Skin of body (tissue), 2 donors: ENCODE data around the gene REXO5. TPM values are rescaled to one million over a fixed set of nuclear protein-coding genes. Genes with fewer than 3 reads are reported as not detected.
"Not testable (repeated sequence)": the region's sequence is repeated elsewhere in the genome, so short reads cannot be mapped to it uniquely, and the experiment has no call there.

Source experiments
- DNase-seq: peaks from one replicate; lab custom pipeline; 2025; lab: John Stamatoyannopoulos, UW
- total RNA-seq: library from RNA; depleted of rRNA; stranded (reverse); fragments of >200 nt; gene quantifications from one replicate; pipeline ENCODE4 v1.2.3, GENCODE V29; 2014

REXO5 gene, protein sequence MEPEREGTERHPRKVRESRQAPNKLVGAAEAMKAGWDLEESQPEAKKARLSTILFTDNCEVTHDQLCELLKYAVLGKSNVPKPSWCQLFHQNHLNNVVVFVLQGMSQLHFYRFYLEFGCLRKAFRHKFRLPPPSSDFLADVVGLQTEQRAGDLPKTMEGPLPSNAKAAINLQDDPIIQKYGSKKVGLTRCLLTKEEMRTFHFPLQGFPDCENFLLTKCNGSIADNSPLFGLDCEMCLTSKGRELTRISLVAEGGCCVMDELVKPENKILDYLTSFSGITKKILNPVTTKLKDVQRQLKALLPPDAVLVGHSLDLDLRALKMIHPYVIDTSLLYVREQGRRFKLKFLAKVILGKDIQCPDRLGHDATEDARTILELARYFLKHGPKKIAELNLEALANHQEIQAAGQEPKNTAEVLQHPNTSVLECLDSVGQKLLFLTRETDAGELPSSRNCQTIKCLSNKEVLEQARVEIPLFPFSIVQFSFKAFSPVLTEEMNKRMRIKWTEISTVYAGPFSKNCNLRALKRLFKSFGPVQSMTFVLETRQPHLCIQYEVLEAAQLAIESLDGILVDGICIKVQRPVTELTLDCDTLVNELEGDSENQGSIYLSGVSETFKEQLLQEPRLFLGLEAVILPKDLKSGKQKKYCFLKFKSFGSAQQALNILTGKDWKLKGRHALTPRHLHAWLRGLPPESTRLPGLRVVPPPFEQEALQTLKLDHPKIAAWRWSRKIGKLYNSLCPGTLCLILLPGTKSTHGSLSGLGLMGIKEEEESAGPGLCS
- total RNA-seq: 5.3 TPM

DNA sequence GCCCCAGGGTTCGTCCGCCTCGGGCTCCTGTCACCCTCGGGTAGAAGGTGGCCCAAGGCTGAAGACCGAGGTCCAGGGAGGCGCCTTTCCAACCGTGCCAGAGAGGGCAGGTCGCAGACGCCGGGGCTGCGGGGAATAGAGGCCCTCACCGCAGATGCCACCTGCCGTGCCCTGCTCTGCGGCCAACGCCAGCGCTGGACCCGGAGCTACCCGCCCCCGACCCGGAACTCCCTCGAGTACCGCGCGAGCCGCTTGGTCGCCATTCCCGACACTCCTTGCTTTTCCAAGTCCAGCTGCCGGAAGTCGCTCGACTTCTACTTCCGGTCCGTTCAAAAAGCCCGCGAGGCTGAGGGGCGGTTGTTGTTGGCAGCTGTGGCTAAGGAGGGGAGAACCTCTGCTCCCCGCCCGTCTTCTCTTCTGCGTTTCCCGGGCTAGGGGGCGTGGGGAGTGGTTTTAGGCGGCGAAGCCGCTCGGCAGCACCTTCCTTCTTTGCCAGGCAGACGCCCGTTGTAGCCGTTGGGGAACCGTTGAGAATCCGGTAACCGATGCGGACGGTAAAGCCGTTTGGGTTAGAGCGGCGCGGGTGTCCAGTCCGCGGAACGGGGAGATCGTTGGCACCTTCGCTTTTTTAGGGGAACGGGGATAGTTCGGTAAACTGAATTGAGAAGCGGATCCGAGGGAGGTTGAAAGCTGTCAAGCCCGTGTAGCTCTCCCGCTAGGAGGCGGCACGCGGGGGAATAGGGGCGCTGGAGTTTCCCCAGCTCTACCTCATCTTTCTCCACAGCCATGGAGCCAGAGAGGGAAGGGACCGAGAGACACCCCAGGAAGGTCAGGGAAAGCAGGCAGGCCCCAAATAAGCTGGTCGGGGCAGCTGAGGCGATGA, at the start of gene REXO5, which contains the start of gene ERI2:
TSS of gene REXO5 (plus strand) at position 360 of the 883 bp plus-strand sequence. CDS start at position 787, 427 bp downstream.
TSS of gene ERI2 (minus strand) at position 305 of the 883 bp plus-strand sequence. CDS start at position 263, 42 bp downstream.
- DNase-seq: peak; percentile 87

DNA sequence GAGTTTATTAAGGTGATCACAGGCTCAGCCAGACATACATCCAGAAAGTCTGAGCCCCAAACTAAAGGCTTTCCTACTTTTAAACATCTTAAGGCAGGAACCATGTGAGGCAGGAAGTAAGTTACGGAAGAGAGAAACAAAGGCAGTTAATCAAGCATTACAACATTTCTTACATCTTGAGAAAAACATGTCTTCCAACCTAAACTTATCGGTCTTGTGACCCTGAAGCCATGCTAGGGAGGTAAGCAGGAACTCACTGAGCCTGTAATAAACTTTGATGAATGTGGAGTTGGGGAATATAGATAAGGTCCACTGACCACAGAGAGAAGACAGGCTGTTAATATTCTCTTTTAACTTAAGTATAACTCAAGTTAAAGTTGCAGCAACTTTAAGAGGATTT, 46.0 kb upstream of the REXO5 start:
- no peak for DNase-seq

DNA sequence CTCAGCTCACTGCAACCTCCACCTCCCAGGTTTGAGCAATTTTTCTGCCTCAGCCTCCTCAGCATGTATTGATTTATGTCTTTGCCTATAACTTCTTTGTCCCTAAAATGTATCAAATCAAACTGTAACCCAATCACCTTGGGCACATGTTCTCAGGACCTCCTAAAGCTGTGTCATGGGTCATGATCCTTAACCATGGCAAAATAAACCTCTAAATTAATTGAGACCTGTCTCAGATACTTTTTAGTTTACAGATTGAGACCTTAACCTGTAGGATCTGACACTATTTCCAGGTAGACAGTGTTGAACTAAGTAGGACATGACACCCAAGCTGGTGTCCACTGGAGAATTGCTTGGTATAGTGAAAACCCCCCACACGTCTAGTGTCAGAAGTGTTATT, 45.2 kb upstream of the REXO5 start:
- no peak for DNase-seq

GRCh38 chr16:20762404-20763123, 43.8 kb upstream of the REXO5 start:
- no peak for DNase-seq

DNA sequence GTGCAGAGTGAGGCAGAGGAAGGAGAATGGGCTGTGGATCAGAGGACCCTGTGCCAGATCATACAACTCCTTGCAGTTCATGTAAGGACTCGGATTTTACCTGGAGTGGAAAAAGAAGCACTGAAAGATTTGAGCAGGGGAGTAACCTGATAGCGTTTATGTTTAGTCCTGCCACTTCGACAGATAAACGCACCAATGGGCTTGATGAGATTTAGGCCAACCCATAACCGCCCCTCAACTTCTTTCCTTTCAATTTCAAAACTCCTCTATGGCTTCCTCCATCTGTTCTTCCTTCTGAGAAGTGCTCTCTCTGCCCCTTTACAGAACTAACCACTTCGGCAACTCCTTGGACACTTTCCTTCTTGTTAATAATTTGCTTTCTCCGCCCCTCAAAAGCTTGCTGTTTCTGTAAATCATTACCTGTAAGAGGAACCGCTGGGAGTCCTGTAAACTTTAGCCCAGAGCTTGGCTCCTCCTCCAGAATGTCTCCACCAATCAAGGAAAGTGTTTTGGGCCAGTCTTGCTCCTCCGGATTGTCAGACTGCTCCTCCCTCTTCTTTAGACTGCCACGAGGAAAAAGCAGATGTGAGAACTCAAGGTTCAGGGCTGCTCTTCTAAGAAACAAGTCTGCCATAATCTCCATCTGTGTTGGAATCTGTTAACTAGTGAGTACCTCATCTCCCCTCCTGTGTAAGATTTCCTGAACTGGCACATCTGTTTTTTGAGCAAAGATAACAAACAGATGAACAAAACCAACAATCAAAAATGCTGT, 42.7 kb upstream of the REXO5 start, which contains the start of gene ACSM3:
TSS of gene ACSM3 (plus strand) at position 554 of the 772 bp plus-strand sequence. CDS start 6,021 bp downstream, outside the sequence.
- peak; percentile 64 for DNase-seq

DNA sequence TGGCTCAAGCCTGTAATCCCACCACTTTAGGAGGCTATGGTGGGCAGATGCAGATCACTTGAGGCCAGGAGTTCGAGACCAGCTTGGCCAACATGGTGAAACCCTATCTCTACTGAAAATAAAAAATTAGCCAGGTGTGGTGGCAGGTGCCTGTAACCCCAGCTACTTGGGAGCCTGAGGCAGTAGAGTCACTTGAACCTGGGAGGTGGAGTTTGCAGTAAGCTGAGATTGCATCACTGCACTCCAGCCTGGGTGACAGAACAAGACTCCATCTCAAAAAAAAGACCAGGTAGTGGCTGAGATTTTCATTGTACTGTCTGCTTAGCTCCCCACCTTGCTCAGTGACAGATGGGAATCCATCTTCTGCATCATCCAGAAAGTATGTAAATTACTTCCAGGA, 41.9 kb upstream of the REXO5 start:
- DNase-seq: not testable (repeated sequence)

- DNase-seq: no peak
Measured at GRCh38 chr16:20765732-20766131, 40.6 kb upstream of the REXO5 start.

DNA sequence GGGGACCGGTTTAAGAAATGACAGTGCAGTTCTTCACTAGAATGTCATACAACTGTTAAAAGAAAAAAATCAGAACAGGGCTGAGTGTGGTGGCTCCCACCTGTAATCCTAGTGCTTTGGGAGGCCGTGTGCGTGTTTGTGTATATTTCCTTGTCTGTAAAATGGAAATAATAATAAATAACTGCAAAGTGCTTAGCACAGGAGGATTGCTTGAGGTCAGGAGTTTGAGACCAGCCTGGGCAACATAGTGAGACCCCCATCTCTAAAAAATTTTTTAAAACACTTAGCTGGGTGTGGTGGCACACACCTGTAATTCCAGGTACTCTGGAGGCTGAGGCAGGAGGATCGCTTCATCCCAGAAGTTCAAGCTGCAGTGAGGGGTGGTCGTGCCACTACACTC, 40.0 kb upstream of the REXO5 start:
- no peak for DNase-seq

- no peak for DNase-seq
Measured at GRCh38 chr16:20767577-20767976, 38.8 kb upstream of the REXO5 start.

DNA sequence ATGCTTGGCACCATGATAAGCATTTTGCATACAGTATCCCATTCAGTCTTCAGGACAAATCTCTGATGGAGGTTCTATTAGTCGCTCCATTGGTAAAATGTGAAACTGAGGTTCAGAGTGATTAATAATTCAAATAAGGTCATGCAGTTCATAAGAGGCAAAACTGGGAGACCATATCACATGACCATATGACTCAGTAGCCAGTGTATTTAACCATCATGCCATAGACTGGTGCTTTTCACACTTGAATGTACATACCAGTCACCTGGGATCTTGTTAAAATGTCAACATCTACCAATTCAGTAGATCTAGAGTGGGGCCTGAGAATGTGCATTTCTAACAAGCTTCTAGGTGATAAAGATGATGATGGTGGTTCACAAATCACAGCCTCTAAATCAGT, 38.2 kb upstream of the REXO5 start:
- no peak for DNase-seq

- no peak for DNase-seq
Measured at GRCh38 chr16:20768818-20769217, 37.5 kb upstream of the REXO5 start.

DNA sequence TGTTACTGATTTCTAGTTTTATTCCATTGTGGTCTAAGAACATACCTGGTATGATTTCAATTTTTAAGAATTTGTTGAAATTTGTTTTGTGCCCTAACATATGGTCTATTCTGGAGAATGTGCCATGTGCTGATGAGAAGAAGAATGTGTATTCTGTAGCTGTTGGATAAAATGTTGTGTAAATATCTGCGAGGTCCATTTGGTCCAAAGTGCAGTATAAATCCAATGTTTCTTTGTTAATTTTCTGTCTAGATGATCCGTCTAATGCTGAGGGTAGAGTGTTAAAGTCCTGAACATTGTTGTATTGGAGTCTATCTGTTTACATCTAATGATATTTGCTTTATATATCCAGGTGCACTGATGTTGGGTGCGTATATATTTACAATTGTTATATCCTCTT, 32.6 kb upstream of the REXO5 start:
- DNase-seq: no peak

DNA sequence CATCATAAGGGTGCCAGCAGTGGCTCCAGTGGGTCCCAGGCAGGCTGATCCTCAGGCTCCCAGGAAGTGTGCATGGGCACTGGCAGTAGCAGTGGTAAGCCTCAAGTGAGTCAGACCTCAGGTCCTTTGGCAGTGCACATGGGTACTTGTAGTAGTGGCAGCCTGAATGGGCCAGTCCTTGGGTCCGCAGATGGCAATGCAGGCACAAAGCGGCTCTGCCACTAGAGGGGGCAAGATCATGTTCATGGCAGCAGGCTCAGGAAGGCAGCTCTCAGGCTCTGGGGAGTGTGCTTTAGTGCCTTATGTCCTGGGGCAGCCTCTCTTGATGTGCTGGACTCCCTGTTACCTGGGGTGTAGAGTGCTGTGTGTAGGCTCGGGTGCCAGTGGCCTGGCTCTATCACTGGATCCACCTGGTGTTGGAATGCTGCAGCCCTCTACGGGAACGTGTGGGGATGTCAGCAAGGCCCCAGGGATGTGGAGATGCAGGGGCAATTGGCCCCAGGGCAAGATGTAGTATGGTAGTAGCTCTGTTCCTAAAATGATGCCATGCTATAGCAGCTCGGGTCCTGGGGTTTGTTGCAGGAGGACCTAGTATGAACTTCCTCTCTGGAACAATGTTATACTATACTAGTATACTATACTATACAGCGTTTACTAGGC, 31.5 kb upstream of the REXO5 start:
- no peak for DNase-seq

- DNase-seq: no peak
Measured at GRCh38 chr16:20781697-20782096, 24.6 kb upstream of the REXO5 start.

- DNase-seq: no peak
Measured at GRCh38 chr16:20782470-20782869, 23.9 kb upstream of the REXO5 start.

DNA sequence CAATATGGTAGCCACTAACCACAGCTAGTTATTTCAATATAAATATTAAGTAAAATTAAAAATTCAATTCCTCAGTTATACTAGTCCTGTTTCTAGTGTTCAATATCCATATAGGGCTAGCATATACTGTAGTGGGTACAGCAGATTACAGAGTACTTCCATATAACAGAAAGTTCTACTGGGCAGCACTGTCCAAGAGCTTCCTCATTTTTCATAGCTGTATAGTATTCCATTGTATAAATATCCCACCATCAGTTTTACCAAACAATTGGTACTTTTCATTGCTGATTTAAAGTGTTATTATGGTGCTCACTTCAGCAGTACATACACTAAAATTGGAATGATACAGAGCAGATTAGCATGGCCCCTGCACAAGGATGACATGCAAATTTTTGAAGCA, 22.1 kb upstream of the REXO5 start:
- no peak for DNase-seq

DNA sequence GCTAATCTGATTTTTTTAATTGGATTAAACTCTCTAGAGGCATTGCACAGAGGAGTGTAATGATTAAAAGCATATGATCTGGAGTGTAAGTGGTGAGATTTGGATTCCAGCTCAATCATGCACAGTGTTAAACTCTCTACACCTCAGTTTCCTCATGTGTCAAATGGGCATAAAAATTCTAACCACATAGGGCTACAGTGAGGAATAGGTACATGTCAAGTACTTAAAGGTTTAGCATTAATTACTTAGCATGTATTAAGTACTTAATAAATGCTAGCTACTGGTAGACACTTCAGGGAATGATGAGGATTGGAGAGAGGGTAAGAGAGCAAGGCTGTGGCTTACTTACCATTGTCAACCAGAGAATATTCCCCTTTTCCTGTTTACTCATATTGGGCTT, 17.2 kb upstream of the REXO5 start:
- no peak for DNase-seq

- DNase-seq: no peak
Measured at GRCh38 chr16:20791923-20792612, 14.3 kb upstream of the REXO5 start.

DNA sequence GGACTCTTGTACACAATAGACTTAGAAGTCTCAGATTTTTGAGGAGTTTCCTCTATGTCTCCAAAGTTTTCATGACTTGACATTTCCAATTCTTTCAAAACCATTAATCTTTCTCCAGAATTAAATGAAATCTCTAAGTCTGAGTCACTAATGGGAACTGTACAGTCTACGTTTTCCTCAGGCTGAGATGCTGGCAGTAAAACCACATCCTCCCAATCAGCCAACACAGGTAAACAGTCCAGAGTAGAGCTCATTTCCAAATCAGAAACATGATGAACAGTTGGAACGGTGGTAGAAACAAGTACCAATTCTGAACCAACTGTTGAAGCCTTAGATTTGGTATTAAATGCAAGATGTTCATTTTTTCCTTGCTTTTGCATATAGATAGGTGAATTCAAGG, 8.0 kb upstream of the REXO5 start:
- DNase-seq: no peak
